ENCODE results near the gene NEURL4. TPM values are rescaled to one million over a fixed set of nuclear protein-coding genes. Genes with fewer than 3 reads are reported as not detected.

Gene NEURL4
- polyA plus RNA-seq, 4 donors, result 14.3 to 36.9 (median 22.7) TPM

DNA sequence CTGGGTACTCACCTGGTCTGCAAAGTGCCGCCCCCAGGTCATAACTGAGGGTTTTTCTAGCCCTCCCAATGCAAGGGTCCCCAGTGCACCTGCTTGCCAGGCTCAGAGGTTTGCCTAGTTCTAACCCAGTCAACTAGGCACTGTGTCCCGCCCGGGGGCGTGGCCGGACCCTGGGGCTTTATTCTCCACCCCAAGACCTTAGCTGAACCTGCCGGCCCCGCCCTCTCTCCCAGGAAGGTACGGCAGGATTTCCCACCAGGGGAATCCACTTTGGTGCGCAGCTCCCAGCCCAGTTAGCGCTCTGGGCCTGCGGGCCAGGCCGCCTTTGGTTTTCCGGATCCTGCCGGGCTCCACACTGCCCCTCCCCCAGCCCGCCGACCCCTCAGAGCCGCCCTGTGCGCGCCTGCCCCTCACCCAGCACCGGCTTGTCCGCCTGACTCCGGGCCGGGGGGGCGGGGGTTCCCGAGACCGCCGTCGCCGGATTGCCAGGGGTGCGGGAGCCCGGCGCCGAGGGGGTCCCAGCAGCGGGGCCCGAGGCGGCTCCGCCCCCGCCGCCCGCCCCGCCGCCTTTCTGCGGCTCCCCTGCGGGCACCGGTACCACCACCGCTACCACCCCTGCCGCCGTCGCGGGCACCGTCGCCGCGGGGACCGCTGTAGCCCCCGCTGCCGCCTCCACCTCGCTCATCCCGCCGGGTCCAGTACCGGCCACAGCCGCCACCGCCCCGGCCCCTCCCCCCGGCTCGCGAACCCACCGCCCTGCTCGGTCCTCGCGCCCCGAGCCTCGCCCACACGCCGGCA is 35.1 kb downstream of the NEURL4 start:
- Histone ChIP-seq H3K4me1 (ENCODE audit: control insufficient read depth in 3 of 3, insufficient read depth in 2 of 3, low read depth in 1 of 3, low read length in 2 of 3) (peaks cover 0 to 30% (median 10%) of the 10 kb centered on the region in 3 donors), H3K4me3 (ENCODE audit: low read depth in 1 of 3, low read length in 3 of 3) (peak overlapping the region in 2 of 3 donors; percentile 22 to 44), H3K36me3 (ENCODE audit: control insufficient read depth in 3 of 3, insufficient read depth in 2 of 3, low read depth in 1 of 3, low read length in 3 of 3) (no peaks in the 10 kb centered on the region), H3K9me3 (ENCODE audit: control insufficient read depth in 2 of 2, insufficient read depth in 1 of 2, low read depth in 1 of 2, low read length in 1 of 2) (peaks cover 0 to 6% of the 10 kb centered on the region in 2 donors), H3K27me3 (ENCODE audit: control insufficient read depth in 3 of 3, insufficient read depth in 3 of 3, low read length in 3 of 3) (peaks cover 0 to 16% (median 7%) of the 10 kb centered on the region in 3 donors), H3K27ac (ENCODE audit: low read depth in 1 of 3, low read length in 2 of 3) (peak overlapping the region in 2 of 3 donors; percentile 75 to 83)
- WGBS, 3 donors, result 3 to 7% (median 3%) methylated on average over 28 to 75 of the region's 75 CpGs
- peak; percentile 71 to 92 for DNase-seq
- no peak for FAIRE-seq

DNA sequence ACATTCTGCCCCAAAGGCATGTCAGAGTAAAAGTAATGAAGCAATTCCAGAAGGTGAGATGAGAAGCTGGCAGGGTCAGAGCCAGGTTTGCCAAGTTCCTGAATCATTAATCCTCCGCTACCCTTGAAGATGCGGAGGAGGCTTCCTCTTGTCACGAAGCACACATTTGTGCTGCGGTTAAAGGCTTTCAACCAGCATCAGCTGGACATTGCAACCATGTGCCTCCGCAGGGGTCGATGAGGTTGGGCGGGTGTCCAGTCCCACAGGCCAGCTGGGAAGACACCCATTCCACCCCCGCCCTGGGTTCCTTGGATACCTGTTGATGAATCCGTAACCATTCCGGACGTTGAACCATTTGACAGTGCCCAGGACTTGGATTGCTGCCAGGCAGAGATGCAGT is 36.0 kb downstream of the NEURL4 start:
- FAIRE-seq (no peak), DNase-seq (no peak)
- Histone ChIP-seq H3K36me3 (ENCODE audit: control insufficient read depth in 3 of 3, insufficient read depth in 2 of 3, low read depth in 1 of 3, low read length in 3 of 3) (no peaks in the 10 kb centered on the region), H3K4me1 (ENCODE audit: control insufficient read depth in 3 of 3, insufficient read depth in 2 of 3, low read depth in 1 of 3, low read length in 2 of 3) (peaks cover 0 to 30% (median 10%) of the 10 kb centered on the region in 3 donors), H3K27me3 (ENCODE audit: control insufficient read depth in 3 of 3, insufficient read depth in 3 of 3, low read length in 3 of 3) (peaks cover 0 to 16% (median 7%) of the 10 kb centered on the region in 3 donors), H3K27ac (ENCODE audit: low read depth in 1 of 3, low read length in 2 of 3) (peak overlapping the region; percentile 30 to 83 (median 75)), H3K4me3 (ENCODE audit: low read depth in 1 of 3, low read length in 3 of 3) (no peak overlapping the region), H3K9me3 (ENCODE audit: control insufficient read depth in 2 of 2, insufficient read depth in 1 of 2, low read depth in 1 of 2, low read length in 1 of 2) (peaks cover 0 to 6% of the 10 kb centered on the region in 2 donors)
- 74 to 77% (median 76%) methylated on average over 11 of the region's 11 CpGs for WGBS, 3 donors

DNA sequence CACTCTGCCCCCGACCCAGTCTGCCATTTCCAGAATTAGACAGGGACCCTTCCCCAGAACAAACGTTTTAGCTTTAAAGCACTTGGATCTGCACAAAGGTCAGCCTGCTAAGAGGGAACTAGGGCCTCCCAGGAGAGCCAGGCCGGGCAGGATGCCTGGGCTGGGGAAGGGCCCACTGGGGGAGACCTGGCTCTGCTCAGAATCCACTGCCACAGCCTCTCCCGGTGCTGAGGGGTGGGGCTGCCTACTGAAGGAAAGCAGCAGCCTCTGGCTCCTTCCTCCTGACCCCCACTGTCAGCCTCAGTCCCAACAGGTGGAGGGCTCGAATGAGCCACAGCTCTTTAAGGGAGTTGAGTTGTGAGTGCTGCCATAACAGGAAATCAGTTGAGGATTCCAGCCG is 36.4 kb downstream of the NEURL4 start:
- H3K9me3 ChIP-seq (ENCODE audit: control insufficient read depth in 2 of 2, insufficient read depth in 1 of 2, low read depth in 1 of 2, low read length in 1 of 2), result peaks cover 0 to 6% of the 10 kb centered on the region in 2 donors
- DNase-seq (peak in 1 of 2 donors; percentile 53), FAIRE-seq (no peak)
- H3K4me3 ChIP-seq (ENCODE audit: low read depth in 1 of 3, low read length in 3 of 3), result no peak overlapping the region
- H3K27me3 ChIP-seq (ENCODE audit: control insufficient read depth in 3 of 3, insufficient read depth in 3 of 3, low read length in 3 of 3), result peaks cover 0 to 16% (median 7%) of the 10 kb centered on the region in 3 donors
- H3K4me1 ChIP-seq (ENCODE audit: control insufficient read depth in 3 of 3, insufficient read depth in 2 of 3, low read depth in 1 of 3, low read length in 2 of 3), result peaks cover 0 to 30% (median 10%) of the 10 kb centered on the region in 3 donors
- no peaks in the 10 kb centered on the region for H3K36me3 ChIP-seq (ENCODE audit: control insufficient read depth in 3 of 3, insufficient read depth in 2 of 3, low read depth in 1 of 3, low read length in 3 of 3)
- H3K27ac ChIP-seq (ENCODE audit: low read depth in 1 of 3, low read length in 2 of 3), result peak overlapping the region in 1 of 3 donors; percentile 30
- WGBS, 3 donors, result 19 to 25% (median 24%) methylated on average over 6 of the region's 6 CpGs

DNA sequence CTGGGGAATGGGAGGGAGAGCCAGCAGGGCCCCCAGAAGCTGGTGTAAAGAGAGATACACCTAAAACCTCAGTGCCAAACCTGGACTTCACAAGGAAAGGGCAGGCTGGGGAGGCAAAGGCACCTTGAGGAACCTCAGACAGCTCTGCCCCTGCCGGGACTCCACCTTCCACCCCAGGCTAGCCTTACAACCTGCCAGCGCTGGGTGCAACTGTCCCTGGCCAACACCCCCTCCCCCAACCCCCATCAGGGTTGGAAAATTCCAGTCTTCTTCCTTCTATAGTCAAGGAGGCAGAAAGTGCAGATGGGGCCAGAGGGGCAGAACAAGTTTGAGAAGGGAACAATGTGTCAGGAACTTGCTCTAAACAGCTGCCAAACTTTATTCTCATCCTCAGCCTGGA is 36.9 kb downstream of the NEURL4 start:
- Histone ChIP-seq H3K4me1 (ENCODE audit: control insufficient read depth in 3 of 3, insufficient read depth in 2 of 3, low read depth in 1 of 3, low read length in 2 of 3) (peaks cover 0 to 30% (median 10%) of the 10 kb centered on the region in 3 donors), H3K36me3 (ENCODE audit: control insufficient read depth in 3 of 3, insufficient read depth in 2 of 3, low read depth in 1 of 3, low read length in 3 of 3) (no peaks in the 10 kb centered on the region), H3K4me3 (ENCODE audit: low read depth in 1 of 3, low read length in 3 of 3) (no peak overlapping the region), H3K27ac (ENCODE audit: low read depth in 1 of 3, low read length in 2 of 3) (no peak overlapping the region), H3K9me3 (ENCODE audit: control insufficient read depth in 2 of 2, insufficient read depth in 1 of 2, low read depth in 1 of 2, low read length in 1 of 2) (peaks cover 0 to 6% of the 10 kb centered on the region in 2 donors), H3K27me3 (ENCODE audit: control insufficient read depth in 3 of 3, insufficient read depth in 3 of 3, low read length in 3 of 3) (peaks cover 0 to 16% (median 9%) of the 10 kb centered on the region in 3 donors)
- no peak for FAIRE-seq
- no peak for DNase-seq
- 28 to 58% (median 57%) methylated on average over 2 of the region's 2 CpGs for WGBS, 3 donors

DNA sequence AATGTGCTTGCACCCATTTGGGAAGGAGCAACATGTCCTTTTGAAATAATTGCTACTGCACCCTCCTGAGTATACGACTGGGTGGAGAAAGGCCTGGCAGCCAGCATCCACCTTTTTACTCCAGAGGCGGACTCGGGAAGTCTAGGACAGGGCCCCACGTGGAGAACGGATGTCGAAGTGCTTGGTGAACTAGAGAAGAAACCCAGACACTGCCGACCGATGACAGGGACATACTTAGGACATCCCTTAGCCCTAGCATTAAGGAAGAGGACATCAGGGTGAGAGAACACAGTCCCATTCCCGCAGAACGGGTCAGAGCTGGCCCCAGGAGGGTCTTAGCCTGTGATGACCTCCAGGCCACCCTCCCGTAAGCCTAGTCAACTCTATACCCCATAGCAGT is 38.5 kb downstream of the NEURL4 start:
- no peaks in the 10 kb centered on the region for H3K36me3 ChIP-seq (ENCODE audit: control insufficient read depth in 3 of 3, insufficient read depth in 2 of 3, low read depth in 1 of 3, low read length in 3 of 3)
- WGBS, 3 donors, result 77 to 88% (median 79%) methylated on average over 11 of the region's 11 CpGs
- no peak overlapping the region for H3K4me3 ChIP-seq (ENCODE audit: low read depth in 1 of 3, low read length in 3 of 3)
- peaks cover 0 to 6% of the 10 kb centered on the region in 2 donors for H3K9me3 ChIP-seq (ENCODE audit: control insufficient read depth in 2 of 2, insufficient read depth in 1 of 2, low read depth in 1 of 2, low read length in 1 of 2)
- FAIRE-seq, result no peak
- peaks cover 0 to 23% (median 10%) of the 10 kb centered on the region in 3 donors for H3K4me1 ChIP-seq (ENCODE audit: control insufficient read depth in 3 of 3, insufficient read depth in 2 of 3, low read depth in 1 of 3, low read length in 2 of 3)
- H3K27me3 ChIP-seq (ENCODE audit: control insufficient read depth in 3 of 3, insufficient read depth in 3 of 3, low read length in 3 of 3), result peaks cover 0 to 11% (median 9%) of the 10 kb centered on the region in 3 donors
- no peak overlapping the region for H3K27ac ChIP-seq (ENCODE audit: low read depth in 1 of 3, low read length in 2 of 3)
- DNase-seq, result no peak

DNA sequence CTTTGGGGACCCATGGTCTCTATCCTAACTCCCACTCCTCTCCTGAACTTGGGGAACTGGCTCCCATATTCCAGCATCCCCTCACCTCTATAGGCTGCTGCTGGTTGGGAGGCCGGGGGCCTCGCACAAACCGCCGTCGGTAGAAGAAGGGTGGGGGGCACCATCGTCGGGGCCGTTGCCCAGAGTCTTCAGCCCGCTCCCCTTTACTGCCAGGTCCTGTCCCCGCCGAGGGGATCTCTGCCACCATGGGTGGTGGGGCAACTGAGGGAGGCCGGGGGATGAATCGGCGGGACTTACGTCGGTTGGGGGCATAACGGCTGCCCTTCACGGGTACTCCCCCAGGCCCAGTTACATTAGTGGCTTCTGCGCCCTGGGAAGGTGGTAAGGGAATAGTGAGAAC is 39.0 kb downstream of the NEURL4 start:
- H3K4me3 ChIP-seq (ENCODE audit: low read depth in 1 of 3, low read length in 3 of 3), result no peak overlapping the region
- DNase-seq (no peak), FAIRE-seq (no peak)
- WGBS, 3 donors, result 93 to 94% (median 93%) methylated on average over 19 of the region's 19 CpGs
- peaks cover 0 to 9% (median 8%) of the 10 kb centered on the region in 3 donors for H3K27me3 ChIP-seq (ENCODE audit: control insufficient read depth in 3 of 3, insufficient read depth in 3 of 3, low read length in 3 of 3)
- no peak overlapping the region for H3K27ac ChIP-seq (ENCODE audit: low read depth in 1 of 3, low read length in 2 of 3)
- H3K36me3 ChIP-seq (ENCODE audit: control insufficient read depth in 3 of 3, insufficient read depth in 2 of 3, low read depth in 1 of 3, low read length in 3 of 3), result no peaks in the 10 kb centered on the region
- peaks cover 0 to 23% (median 10%) of the 10 kb centered on the region in 3 donors for H3K4me1 ChIP-seq (ENCODE audit: control insufficient read depth in 3 of 3, insufficient read depth in 2 of 3, low read depth in 1 of 3, low read length in 2 of 3)
- peaks cover 0 to 6% of the 10 kb centered on the region in 2 donors for H3K9me3 ChIP-seq (ENCODE audit: control insufficient read depth in 2 of 2, insufficient read depth in 1 of 2, low read depth in 1 of 2, low read length in 1 of 2)

DNA sequence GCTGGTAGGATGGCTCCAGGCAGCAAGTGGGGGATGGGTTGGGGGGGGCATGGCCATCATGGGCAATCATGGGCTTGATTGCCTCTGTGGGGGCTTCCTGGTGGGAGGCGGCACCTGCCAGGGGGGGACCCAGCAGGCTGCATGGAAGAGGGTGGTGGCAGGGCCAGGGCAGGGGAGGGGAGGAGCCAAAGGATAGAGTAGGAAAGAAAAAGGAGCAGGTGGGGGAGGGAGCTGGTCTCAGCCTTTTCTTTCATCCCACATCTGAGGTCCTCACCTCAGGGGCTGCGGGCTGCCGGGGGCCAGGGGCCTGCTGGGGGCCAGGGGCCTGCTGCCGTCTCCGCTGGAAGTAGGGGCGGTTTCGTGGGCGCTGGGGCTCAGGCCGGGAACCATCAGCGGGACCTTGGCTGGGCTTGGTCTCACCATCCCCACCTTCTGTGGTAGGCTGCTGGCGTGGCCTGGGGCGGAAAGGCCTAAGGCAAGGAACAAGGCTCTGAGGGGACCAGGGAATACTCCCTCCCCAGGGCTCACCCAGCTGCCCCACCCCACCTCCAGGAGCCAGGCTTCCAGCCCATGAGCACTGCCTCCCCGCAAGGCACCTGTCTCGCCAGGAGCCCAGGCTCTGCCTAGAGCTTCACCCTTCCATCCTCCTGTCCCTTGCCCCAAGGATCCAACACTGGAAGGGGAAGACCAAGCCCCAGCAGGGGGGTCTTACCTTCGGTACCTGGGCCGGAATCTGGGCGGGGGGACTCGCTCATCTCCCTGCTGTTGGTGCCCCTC is 39.7 kb downstream of the NEURL4 start:
- Histone ChIP-seq H3K27me3 (ENCODE audit: control insufficient read depth in 3 of 3, insufficient read depth in 3 of 3, low read length in 3 of 3) (peaks cover 0 to 9% (median 3%) of the 10 kb centered on the region in 3 donors), H3K36me3 (ENCODE audit: control insufficient read depth in 3 of 3, insufficient read depth in 2 of 3, low read depth in 1 of 3, low read length in 3 of 3) (no peaks in the 10 kb centered on the region), H3K4me3 (ENCODE audit: low read depth in 1 of 3, low read length in 3 of 3) (no peak overlapping the region), H3K27ac (ENCODE audit: low read depth in 1 of 3, low read length in 2 of 3) (no peak overlapping the region), H3K4me1 (ENCODE audit: control insufficient read depth in 3 of 3, insufficient read depth in 2 of 3, low read depth in 1 of 3, low read length in 2 of 3) (peaks cover 0 to 18% (median 10%) of the 10 kb centered on the region in 3 donors), H3K9me3 (ENCODE audit: control insufficient read depth in 2 of 2, insufficient read depth in 1 of 2, low read depth in 1 of 2, low read length in 1 of 2) (peaks cover 0 to 6% of the 10 kb centered on the region in 2 donors)
- DNase-seq, result no peak
- no peak for FAIRE-seq
- WGBS, 3 donors, result 84 to 95% (median 90%) methylated on average over 17 to 18 of the region's 18 CpGs

DNA sequence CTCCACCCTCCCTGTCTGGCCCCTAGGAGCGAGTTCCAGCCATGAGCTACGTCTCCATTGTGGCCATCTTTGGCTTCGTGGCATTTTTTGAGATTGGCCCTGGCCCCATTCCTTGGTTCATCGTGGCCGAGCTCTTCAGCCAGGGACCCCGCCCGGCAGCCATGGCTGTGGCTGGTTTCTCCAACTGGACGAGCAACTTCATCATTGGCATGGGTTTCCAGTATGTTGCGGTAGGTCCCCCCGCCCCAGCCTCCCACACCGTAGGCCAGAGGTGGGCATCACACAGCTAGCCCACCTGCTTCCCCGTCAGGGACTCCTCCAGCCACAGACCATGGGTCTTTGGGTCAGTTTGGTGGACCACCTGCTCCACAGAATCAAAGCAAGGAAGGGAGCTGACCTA is 43.5 kb downstream of the NEURL4 start:
- H3K4me3 ChIP-seq (ENCODE audit: low read depth in 1 of 3, low read length in 3 of 3), result no peak overlapping the region
- peaks cover 0 to 17% (median 2%) of the 10 kb centered on the region in 3 donors for H3K27me3 ChIP-seq (ENCODE audit: control insufficient read depth in 3 of 3, insufficient read depth in 3 of 3, low read length in 3 of 3)
- H3K27ac ChIP-seq (ENCODE audit: low read depth in 1 of 3, low read length in 2 of 3), result no peak overlapping the region
- FAIRE-seq (no peak), DNase-seq (no peak)
- H3K36me3 ChIP-seq (ENCODE audit: control insufficient read depth in 3 of 3, insufficient read depth in 2 of 3, low read depth in 1 of 3, low read length in 3 of 3), result no peaks in the 10 kb centered on the region
- peaks cover 0 to 19% (median 0%) of the 10 kb centered on the region in 3 donors for H3K4me1 ChIP-seq (ENCODE audit: control insufficient read depth in 3 of 3, insufficient read depth in 2 of 3, low read depth in 1 of 3, low read length in 2 of 3)
- H3K9me3 ChIP-seq (ENCODE audit: control insufficient read depth in 2 of 2, insufficient read depth in 1 of 2, low read depth in 1 of 2, low read length in 1 of 2), result no peaks in the 10 kb centered on the region
- 91 to 92% (median 92%) methylated on average over 12 of the region's 12 CpGs for WGBS, 3 donors
